Activated naive CD4-positive, alpha-beta T cell treated with Interleukin-2 at 50 U/mL for 16 hours (primary cell): ENCODE results near the gene METTL25B.

ENCODE experiments used
- DNase-seq: peaks from one replicate; pipeline ENCODE4 v3.0.0-alpha.2; 2020

METTL25B gene

GRCh38 chr1:156703336-156703735 is 24.9 kb upstream of the METTL25B start:
- DNase-seq = no peak

- no peak for DNase-seq
These were observed 24.5 kb upstream of the METTL25B start for GRCh38 chr1:156703741-156704140.

GRCh38 chr1:156704166-156704711 is 24.0 kb upstream of the METTL25B start:
- DNase-seq = no peak

GRCh38 chr1:156704930-156705320 is 23.3 kb upstream of the METTL25B start:
- DNase-seq = peak; percentile 56

- DNase-seq = peak; percentile 27
These were observed 22.9 kb upstream of the METTL25B start, which contains the start of gene CRABP2 for GRCh38 chr1:156705321-156705917. Gene CRABP2 (minus strand): TSS chr1:156705583. CDS start chr1:156705446, 137 bp downstream.

- DNase-seq = peak; percentile 75
These were observed 22.2 kb upstream of the METTL25B start for GRCh38 chr1:156705918-156706656.

GRCh38 chr1:156706657-156707416 is 21.4 kb upstream of the METTL25B start:
- DNase-seq = peak; percentile 13

GRCh38 chr1:156707417-156708217 is 20.7 kb upstream of the METTL25B start:
- no peak for DNase-seq

GRCh38 chr1:156708218-156708661 is 20.0 kb upstream of the METTL25B start:
- no peak for DNase-seq

- DNase-seq = no peak
These were observed 19.2 kb upstream of the METTL25B start for GRCh38 chr1:156709031-156709430.

- no peak for DNase-seq
These were observed 18.3 kb upstream of the METTL25B start for GRCh38 chr1:156709757-156710489.

GRCh38 chr1:156711011-156711817 is 17.1 kb upstream of the METTL25B start:
- no peak for DNase-seq

GRCh38 chr1:156712626-156713025 is 15.6 kb upstream of the METTL25B start:
- no peak for DNase-seq

GRCh38 chr1:156714830-156715229 is 13.4 kb upstream of the METTL25B start:
- DNase-seq = no peak

- DNase-seq = no peak
These were observed 10.9 kb upstream of the METTL25B start for GRCh38 chr1:156717351-156717750.

- no peak for DNase-seq
These were observed 7.1 kb upstream of the METTL25B start for GRCh38 chr1:156721131-156721530.

GRCh38 chr1:156721535-156721934 is 6.7 kb upstream of the METTL25B start:
- no peak for DNase-seq

- peak; percentile 81 for DNase-seq
These were observed 2.5 kb upstream of the METTL25B start for GRCh38 chr1:156725683-156726280.

- peak; percentile 57 for DNase-seq
These were observed 1.6 kb upstream of the METTL25B start for GRCh38 chr1:156726549-156727226.

- DNase-seq = no peak
These were observed 777 bp upstream of the METTL25B start for GRCh38 chr1:156727492-156727891.
